Lower leg skin (tissue), 4 donors: Measurements from ENCODE around the gene EFCAB10. TPM values are rescaled to one million over a fixed set of nuclear protein-coding genes. Genes with fewer than 3 reads are reported as not detected.
A peak's percentile ranks its signal among the peaks of the same experiment; 100 is the strongest.

Experiments used
- DNase-seq, 2 donors: peaks; one replicate each; pipeline ENCODE4 v3.0.0-alpha.2; 2019; ENCODE audit warnings: low spot score in 2 of 2
- H3K4me3 ChIP-seq: fragments of 200-600 bp; sonication (generic); 2 replicates; pipeline ENCODE4 v1.5.1; 2017; ENCODE audit warnings: mild to moderate bottlenecking, low read depth; ENCODE audit not compliant: poor library complexity, severe bottlenecking
- POLR2A ChIP-seq, 2 donors: fragments of 450-650 bp; IDR thresholded peaks; one replicate each; pipeline ENCODE4 v1.6.1; 2016 to 2017; ENCODE audit warnings: antibody characterized with exemption in 2 of 2, mild to moderate bottlenecking in 1 of 2, moderate library complexity in 1 of 2
- WGBS, 2 donors: methylation state at CpG; one replicate each; pipeline ENCODE4 v1.1.5; 2018; 5-methylcytosine and 5-hydroxymethylcytosine counted together
- intact Hi-C: fragments of 100-400 bp; cut with DNase I; formaldehyde crosslinking; loops from one replicate; pipeline ENCODE4 v1.15.0; 2023; ENCODE audit warnings: low total_unique reads
- total RNA-seq, 4 donors: library from RNA; depleted of rRNA; stranded (reverse); fragments of >200 nt; gene quantifications; one replicate each; pipeline ENCODE4 v1.1.0, GENCODE V29; 2016
- TF ChIP-seq, protein P1 (sequence below), 3 donors: fragments of 450-650 bp; IDR thresholded peaks; one replicate each; pipeline ENCODE4 v1.5.1; 2016; ENCODE audit warnings: antibody characterized with exemption in 3 of 3, mild to moderate bottlenecking in 3 of 3, moderate library complexity in 2 of 3

The EFCAB10 gene, protein sequence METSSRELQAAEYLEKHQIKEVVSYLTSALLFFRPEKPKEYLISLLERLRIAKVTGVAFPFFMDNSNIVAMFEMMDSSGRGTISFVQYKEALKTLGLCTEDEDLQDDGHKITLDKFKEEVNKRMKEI
- total RNA-seq, result not detected

DNA sequence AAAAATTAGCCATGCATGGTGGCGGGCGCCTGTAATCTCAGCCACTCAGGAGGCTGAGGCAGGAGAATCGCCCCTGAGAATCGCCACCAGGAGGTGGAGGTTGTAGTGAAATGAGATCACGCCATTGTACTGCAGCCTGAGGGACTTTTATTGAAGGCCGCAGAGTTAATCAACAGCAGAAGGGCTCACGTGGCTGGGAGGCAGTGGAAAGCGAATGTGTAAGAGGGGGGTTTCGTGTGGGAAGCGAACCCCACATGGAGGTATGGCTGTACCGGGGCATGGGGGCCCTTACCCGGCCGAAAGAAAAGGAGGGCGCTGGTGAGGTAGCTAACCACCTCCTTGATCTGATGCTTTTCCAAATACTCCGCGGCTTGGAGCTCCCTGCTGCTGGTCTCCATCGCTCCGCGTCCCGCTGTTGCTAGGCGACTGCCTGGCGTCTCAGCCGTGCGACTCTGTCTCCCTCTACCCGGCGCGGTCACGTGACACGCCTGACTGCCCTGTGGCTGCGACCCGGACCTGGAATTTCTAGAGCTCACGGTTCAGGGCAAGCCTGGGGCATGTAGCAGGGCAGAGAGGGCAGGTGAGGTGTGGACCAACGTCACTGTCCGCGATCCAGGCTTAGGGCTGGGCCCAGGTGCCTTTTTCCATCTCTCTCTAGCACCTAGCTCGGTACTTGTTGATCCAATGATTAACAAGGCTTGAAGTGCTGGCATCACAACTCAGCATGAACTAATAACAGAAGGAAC lies at the start of gene EFCAB10:
Gene EFCAB10 (minus strand): TSS at position 428 of the 746 bp plus-strand sequence. CDS start 30 bp downstream, at position 398.
- WGBS, 2 donors, result 14 to 16% methylated on average over 36 of the region's 36 CpGs
- peak in 1 of 2 donors; percentile 72 for DNase-seq
- TF ChIP-seq, protein P1, sequence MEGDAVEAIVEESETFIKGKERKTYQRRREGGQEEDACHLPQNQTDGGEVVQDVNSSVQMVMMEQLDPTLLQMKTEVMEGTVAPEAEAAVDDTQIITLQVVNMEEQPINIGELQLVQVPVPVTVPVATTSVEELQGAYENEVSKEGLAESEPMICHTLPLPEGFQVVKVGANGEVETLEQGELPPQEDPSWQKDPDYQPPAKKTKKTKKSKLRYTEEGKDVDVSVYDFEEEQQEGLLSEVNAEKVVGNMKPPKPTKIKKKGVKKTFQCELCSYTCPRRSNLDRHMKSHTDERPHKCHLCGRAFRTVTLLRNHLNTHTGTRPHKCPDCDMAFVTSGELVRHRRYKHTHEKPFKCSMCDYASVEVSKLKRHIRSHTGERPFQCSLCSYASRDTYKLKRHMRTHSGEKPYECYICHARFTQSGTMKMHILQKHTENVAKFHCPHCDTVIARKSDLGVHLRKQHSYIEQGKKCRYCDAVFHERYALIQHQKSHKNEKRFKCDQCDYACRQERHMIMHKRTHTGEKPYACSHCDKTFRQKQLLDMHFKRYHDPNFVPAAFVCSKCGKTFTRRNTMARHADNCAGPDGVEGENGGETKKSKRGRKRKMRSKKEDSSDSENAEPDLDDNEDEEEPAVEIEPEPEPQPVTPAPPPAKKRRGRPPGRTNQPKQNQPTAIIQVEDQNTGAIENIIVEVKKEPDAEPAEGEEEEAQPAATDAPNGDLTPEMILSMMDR (IDR thresholded peaks at IDR 0.05), result no peak
- TF ChIP-seq POLR2A (IDR thresholded peaks at IDR 0.05), result no peak
- intact Hi-C loops, result no loop called here
- H3K4me3 ChIP-seq, result no peak within 1 kb of the TSS

DNA sequence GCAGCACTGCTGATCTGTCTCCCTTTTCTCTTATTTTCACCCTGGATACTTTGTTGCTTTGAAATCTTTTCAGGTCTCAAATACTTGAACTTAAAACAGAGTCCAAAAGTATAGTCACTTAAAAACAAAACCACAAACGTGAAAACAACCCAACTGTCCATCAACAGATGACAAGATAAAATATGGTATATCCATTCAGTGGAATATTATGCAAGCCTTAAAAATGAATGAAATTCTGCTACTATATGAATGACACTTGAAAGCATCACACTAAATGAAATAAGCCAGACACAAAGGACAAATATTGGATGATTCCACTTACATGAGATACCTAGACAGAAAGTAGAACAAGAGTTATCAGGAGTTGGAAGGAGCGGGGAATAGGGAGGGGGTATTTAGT lies 44.7 kb upstream of the EFCAB10 start:
- intact Hi-C loops, result no loop called here
- no peak overlapping the region for H3K4me3 ChIP-seq
- WGBS, 2 donors, result 66 to 89% methylated on average over 2 of the region's 2 CpGs
- no peak for TF ChIP-seq POLR2A (IDR thresholded peaks at IDR 0.05)
- TF ChIP-seq, protein P1 (IDR thresholded peaks at IDR 0.05), result no peak
- DNase-seq, result no peak

DNA sequence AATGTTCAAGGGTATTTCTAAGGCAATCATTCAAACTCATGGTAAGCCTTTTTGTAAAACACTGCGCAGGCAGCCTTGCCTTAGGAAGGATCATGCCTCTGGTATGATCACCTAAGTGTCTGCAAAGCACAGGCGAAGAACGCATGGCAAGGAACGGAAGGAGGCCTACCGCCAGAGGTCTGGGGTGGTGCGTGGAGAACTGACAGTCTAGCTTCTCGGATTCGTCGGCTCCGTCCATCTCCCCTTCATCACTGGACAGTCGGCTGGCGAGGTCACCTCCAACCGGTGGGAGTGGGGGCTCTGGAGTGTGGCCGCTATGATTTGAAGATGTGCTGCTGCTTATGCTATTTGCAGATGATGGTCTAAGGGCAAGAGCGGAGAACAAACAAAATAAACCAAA lies 42.6 kb upstream of the EFCAB10 start:
- DNase-seq, result no peak
- no peak overlapping the region for H3K4me3 ChIP-seq
- intact Hi-C loops, result no loop called here
- TF ChIP-seq, protein P1 (IDR thresholded peaks at IDR 0.05), result no peak
- 96 to 98% methylated on average over 15 of the region's 15 CpGs for WGBS, 2 donors

DNA sequence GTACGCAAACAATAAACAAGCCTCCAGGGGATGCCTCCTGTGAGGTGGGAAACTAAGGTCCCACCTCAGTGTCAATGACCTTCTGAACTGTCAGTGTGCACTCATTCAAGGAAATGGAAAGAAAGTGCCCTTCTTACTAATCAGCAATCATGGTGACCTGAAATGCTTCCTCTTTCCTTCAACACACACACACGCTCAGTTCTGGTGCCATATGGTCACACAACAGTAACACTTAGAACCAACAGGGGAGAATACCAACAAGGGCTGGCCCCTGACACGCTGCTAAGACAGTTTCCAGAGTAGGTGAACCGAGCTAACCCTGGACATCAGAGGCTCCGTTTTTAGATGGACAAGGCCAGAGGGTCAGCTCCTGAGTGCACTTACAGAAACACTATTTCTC lies 42.1 kb upstream of the EFCAB10 start:
- 87 to 94% methylated on average over 5 of the region's 5 CpGs for WGBS, 2 donors

DNA sequence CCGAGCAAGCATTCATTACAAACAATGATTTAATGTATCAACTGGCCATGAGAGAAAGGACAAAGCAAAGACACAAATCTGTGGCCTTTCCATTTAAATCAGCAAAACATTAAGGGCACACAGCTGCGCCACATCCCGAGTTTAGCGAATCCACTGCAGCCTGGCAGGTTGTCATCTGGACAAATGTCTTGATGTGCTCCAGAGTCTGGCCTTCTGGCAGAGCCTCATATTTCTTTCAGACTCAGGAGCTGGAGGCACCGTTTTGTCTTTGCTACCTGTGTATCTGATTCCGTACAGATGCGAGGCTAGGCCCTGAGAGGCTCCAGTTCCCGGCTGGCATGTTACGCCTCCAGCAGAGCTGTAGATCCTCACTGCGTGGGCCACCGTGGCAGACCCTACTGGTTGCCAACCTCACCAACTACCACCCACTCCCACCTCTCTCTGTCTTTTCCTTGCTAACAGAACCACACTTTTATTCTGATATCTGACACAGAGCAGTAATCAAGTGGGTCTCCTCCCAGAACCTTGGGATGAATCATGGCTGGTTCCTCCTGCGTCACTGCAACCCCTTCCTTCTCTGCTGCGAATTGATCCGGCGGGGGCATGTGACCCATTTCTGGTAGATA lies 40.9 kb upstream of the EFCAB10 start:
- no peak for DNase-seq
- no peak overlapping the region for H3K4me3 ChIP-seq
- 88 to 90% methylated on average over 15 of the region's 15 CpGs for WGBS, 2 donors
- intact Hi-C loops, result no loop called here
- TF ChIP-seq, protein P1 (IDR thresholded peaks at IDR 0.05), result no peak
- TF ChIP-seq POLR2A (IDR thresholded peaks at IDR 0.05), result no peak

More for the DNA sequence above, 42.1 kb upstream of the EFCAB10 start:
- no peak overlapping the region for H3K4me3 ChIP-seq
- no peak for TF ChIP-seq POLR2A (IDR thresholded peaks at IDR 0.05)
- TF ChIP-seq, protein P1 (IDR thresholded peaks at IDR 0.05), result no peak
- no peak for DNase-seq
- intact Hi-C loops, result no loop called here
